HepG2 (cell line): Measurements from ENCODE around the gene ZNF740. TPM values are rescaled to one million over a fixed set of nuclear protein-coding genes. Genes with fewer than 3 reads are reported as not detected.

Source experiments
- ATM ChIP-seq: fragments of 450-650 bp; IDR thresholded peaks from 2 replicates; pipeline ENCODE4 v1.7.1; 2017; ENCODE audit warnings: mild to moderate bottlenecking, borderline replicate concordance
- GTF3A ChIP-seq: sonication (generic); formaldehyde crosslinking; conservative IDR thresholded peaks from 2 replicates; pipeline ENCODE4 v1.4.0; 2020; ENCODE audit warnings: mild to moderate bottlenecking, missing genetic modification reagents
- HMGXB4 ChIP-seq, 2 experiments: sonication (generic) in 1 of 2; formaldehyde crosslinking in 1 of 2; IDR thresholded peaks; 2 replicates each; pipeline versions ENCODE4 v1.4.0 to v1.6.1; 2018 to 2020; ENCODE audit warnings: missing genetic modification reagents in 2 of 2, borderline replicate concordance in 1 of 2, low read depth in 1 of 2, mild to moderate bottlenecking in 1 of 2, missing biosample characterization in 1 of 2
- HNF1B ChIP-seq: sonication (generic); formaldehyde crosslinking; IDR thresholded peaks from 2 replicates; pipeline ENCODE4 v1.5.1; 2020; ENCODE audit warnings: mild to moderate bottlenecking, moderate library complexity, missing genetic modification reagents
- HNRNPK ChIP-seq: fragments of 200-400 bp; formaldehyde crosslinking; IDR thresholded peaks from 2 replicates; pipeline ENCODE4 v1.6.1; 2018; ENCODE audit warnings: low read length, low read depth, moderate library complexity, mild to moderate bottlenecking; ENCODE audit not compliant: poor library complexity, severe bottlenecking
- HOXD1 ChIP-seq: sonication (generic); formaldehyde crosslinking; IDR thresholded peaks from 2 replicates; pipeline ENCODE4 v1.5.0; 2020; ENCODE audit warnings: missing genetic modification reagents
- JUN ChIP-seq: sonication (generic); formaldehyde crosslinking; IDR thresholded peaks from 2 replicates; pipeline ENCODE4 v1.4.0; 2020; ENCODE audit warnings: mild to moderate bottlenecking, missing genetic modification reagents
- KDM6A ChIP-seq: IDR thresholded peaks from 2 replicates; pipeline ENCODE4 v1.6.1; 2016; ENCODE audit warnings: low read depth
- MBD4 ChIP-seq: IDR thresholded peaks from 2 replicates; pipeline ENCODE4 v1.6.1; 2012; ENCODE audit warnings: low read length, inconsistent platforms, borderline replicate concordance
- MIER3 ChIP-seq: IDR thresholded peaks from 2 replicates; pipeline ENCODE4 v1.6.1; 2016; ENCODE audit warnings: missing compliant biosample characterization, borderline replicate concordance
- SAFB2 ChIP-seq: sonication (generic); formaldehyde crosslinking; IDR thresholded peaks from 2 replicates; pipeline ENCODE4 v1.5.1; 2020; ENCODE audit warnings: missing genetic modification reagents, low read depth, mild to moderate bottlenecking, borderline replicate concordance
- SKI ChIP-seq: fragments of 450-650 bp; IDR thresholded peaks from one replicate; pipeline ENCODE4 v1.6.1; 2018; ENCODE audit warnings: mild to moderate bottlenecking; ENCODE audit not compliant: partially characterized antibody
- TEAD3 ChIP-seq: optimal IDR thresholded peaks from 2 replicates; pipeline ENCODE3; 2016; ENCODE audit warnings: borderline replicate concordance
- ZBTB34 ChIP-seq: sonication (generic); formaldehyde crosslinking; IDR thresholded peaks from 2 replicates; pipeline ENCODE4 v1.8.0; 2022; ENCODE audit warnings: mild to moderate bottlenecking, missing genetic modification reagents
- ZBTB43 ChIP-seq: sonication (generic); formaldehyde crosslinking; conservative IDR thresholded peaks from 2 replicates; pipeline ENCODE4 v1.4.0; 2020; ENCODE audit warnings: missing genetic modification reagents
- ZFY ChIP-seq: sonication (generic); formaldehyde crosslinking; IDR thresholded peaks from 2 replicates; pipeline ENCODE4 v1.4.0; 2020; ENCODE audit warnings: missing genetic modification reagents
- ZMAT5 ChIP-seq: sonication (generic); formaldehyde crosslinking; IDR thresholded peaks from 2 replicates; pipeline ENCODE4 v1.5.0; 2020; ENCODE audit warnings: mild to moderate bottlenecking, low read depth, missing genetic modification reagents, borderline replicate concordance
- ZNF207 ChIP-seq: fragments of 450-650 bp; IDR thresholded peaks from 2 replicates; pipeline ENCODE4 v1.6.1; 2016; ENCODE audit warnings: antibody characterized with exemption, borderline replicate concordance
- ZNF263 ChIP-seq: sonication (generic); formaldehyde crosslinking; IDR thresholded peaks from 2 replicates; pipeline ENCODE4 v1.4.0; 2020; ENCODE audit warnings: missing genetic modification reagents
- ZNF501 ChIP-seq: sonication (generic); formaldehyde crosslinking; IDR thresholded peaks from 2 replicates; pipeline ENCODE4 v1.5.1; 2020; ENCODE audit warnings: mild to moderate bottlenecking, moderate library complexity, missing genetic modification reagents
- ZNF619 ChIP-seq: sonication (generic); formaldehyde crosslinking; IDR thresholded peaks from 2 replicates; pipeline ENCODE4 v1.4.0; 2020; ENCODE audit warnings: mild to moderate bottlenecking, missing genetic modification reagents
- ZNF773 ChIP-seq: sonication (generic); formaldehyde crosslinking; IDR thresholded peaks from 2 replicates; pipeline ENCODE4 v1.4.0; 2020; ENCODE audit warnings: missing genetic modification reagents, borderline replicate concordance
- polyA plus RNA-seq, 8 experiments: library from polyadenylated mRNA; depleted of rRNA in 3 of 8; stranded (reverse) in 7 of 8; unstranded in 1 of 8; fragments of >200 nt; fragmentation: Illumina TruSeq in 4 of 8; extraction: Trizol in 4 of 8; gene quantifications; 2 replicates each; pipeline versions ENCODE4 v1.2.1 to v1.2.3, GENCODE V29; 2011 to 2016; ENCODE audit warnings: low read depth in 4 of 8, missing spikeins in 1 of 8, mixed read lengths in 1 of 8; ENCODE audit not compliant: insufficient read depth in 1 of 8
- total RNA-seq, 5 experiments: library from RNA; depleted of rRNA; stranded (reverse); fragments of >200 nt; fragmentation: Illumina TruSeq; extraction: Trizol; gene quantifications; 2 replicates each; pipeline ENCODE4 v1.2.3, GENCODE V29; 2016; ENCODE audit warnings: low read depth in 1 of 5

Gene ZNF740
- total and polyA plus RNA-seq, 2 of the 13 experiments (the other 11 are each of a cell fraction or from before 2014, with no cell fraction given) = 16.9 to 19.0 TPM

GRCh38 chr12:53145383-53146260 lies 34.9 kb upstream of the ZNF740 start (continued):
- TF ChIP-seq HNF1B (CRISPR knock-in tag) (no peak), ZMAT5 (CRISPR knock-in tag) (no peak), ZBTB43 (CRISPR knock-in tag) (no peak), SAFB2 (CRISPR knock-in tag) (no peak), JUN (CRISPR knock-in tag) (no peak), GTF3A (no peak), ZFY (no peak), HNRNPK (no peak), ZNF207 (no peak), ZNF501 (CRISPR knock-in tag) (no peak), MIER3 (CRISPR knock-in tag) (peak; percentile 59; the same call in 1 of the 2 replicates), ATM (no peak), HMGXB4 (CRISPR knock-in tag; IDR thresholded peaks at IDR 0.05; ENCODE audit: borderline replicate concordance in 1 of 2, low read depth in 1 of 2) (no peak), KDM6A (CRISPR knock-in tag) (no peak), MBD4 (no peak), ZBTB34 (CRISPR knock-in tag) (0 out of 2 replicates have a peak, but pooled peaks have one; percentile 6), HOXD1 (no peak), SKI (peak; percentile 97), ZNF773 (CRISPR knock-in tag) (no peak), ZNF263 (CRISPR knock-in tag) (no peak), TEAD3 (CRISPR knock-in tag) (peak; percentile 76), ZNF619 (CRISPR knock-in tag) (no peak)
